Activated CD4-positive, alpha-beta T cell treated with anti-CD3 and anti-CD28 coated beads, Interleukin-10, Interleukin-2, amounts not matched to agents 100 ng/mL and 50 ng/mL, durations not matched to agents 16 hours and 8 hours (primary cell): Measurements from ENCODE around the gene SERHL2.
"Not testable (repeated sequence)": the region's sequence is repeated elsewhere in the genome, so short reads cannot be mapped to it uniquely, and the experiment has no call there.

Experiments
- DNase-seq: peaks from one replicate; pipeline ENCODE4 v3.0.0-alpha.2; 2020

The SERHL2 gene

DNA sequence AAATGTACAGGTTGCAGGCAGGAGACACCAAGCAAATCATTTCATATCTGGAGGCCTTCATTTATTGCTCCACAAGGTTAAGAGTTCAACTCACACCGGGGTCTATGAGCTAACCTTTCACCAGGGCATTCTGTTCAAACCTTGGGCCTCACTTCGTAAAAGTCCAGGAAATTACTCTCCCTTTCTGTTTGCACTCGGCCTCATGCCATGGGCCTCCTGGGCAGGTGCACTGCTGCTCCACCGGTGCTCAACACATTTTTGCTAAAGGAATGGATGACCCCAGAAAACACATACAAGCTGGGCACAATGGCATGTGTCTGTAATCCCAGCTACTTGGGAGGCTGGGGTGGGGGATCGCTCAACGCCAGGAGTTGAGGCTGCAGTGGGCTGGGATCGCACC, 17.6 kb upstream of the SERHL2 start:
- DNase-seq = no peak

DNA sequence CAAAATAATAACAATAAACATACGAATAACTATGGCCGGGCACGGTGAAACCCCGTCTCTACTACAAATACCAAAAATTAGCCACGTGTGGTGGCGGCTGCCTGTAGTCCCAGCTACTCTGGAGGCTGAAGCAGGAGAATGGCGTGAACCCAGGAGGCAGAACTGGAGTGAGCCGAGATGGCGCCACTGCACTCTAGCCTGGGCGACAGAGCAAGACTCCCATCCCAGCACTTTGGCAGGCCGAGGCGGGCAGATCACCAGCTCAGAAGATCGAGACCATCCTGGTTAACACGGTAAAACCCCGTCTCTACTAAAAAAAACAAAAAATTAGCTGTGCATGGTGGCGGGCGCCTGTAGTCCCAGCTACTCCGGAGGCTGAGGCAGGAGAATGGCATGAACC, 17.1 kb upstream of the SERHL2 start:
- not testable (repeated sequence) for DNase-seq

DNA sequence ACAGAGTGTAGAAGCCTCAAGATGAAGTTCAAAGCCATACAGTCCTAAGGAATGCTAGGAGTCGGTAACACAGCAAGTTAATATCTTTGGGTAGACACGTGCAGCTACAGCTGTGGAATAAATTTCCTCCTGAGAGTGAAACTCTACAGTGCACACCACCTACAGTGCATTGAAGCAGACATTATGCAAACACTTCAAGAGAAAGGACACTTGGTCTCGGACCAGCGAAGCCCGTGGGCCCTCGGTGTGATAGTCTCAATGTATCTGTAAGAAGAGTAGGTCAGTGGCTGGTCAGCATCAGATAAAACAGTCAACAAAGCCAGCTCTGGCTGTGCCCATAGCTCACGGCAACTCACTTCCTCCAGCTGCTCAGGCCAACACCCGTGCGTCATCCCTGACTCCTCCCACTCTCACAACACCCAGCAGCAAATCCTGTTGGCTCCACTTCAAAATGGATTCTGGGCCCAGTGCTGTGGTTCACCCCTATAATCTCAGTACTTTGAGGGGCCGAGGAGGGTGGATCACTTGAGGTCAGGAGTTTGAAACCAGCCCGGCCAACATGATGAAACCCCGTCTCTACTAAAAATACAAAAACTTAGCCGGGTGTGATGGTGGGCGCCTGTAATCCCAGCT, 16.4 kb upstream of the SERHL2 start:
- not testable (repeated sequence) for DNase-seq

DNA sequence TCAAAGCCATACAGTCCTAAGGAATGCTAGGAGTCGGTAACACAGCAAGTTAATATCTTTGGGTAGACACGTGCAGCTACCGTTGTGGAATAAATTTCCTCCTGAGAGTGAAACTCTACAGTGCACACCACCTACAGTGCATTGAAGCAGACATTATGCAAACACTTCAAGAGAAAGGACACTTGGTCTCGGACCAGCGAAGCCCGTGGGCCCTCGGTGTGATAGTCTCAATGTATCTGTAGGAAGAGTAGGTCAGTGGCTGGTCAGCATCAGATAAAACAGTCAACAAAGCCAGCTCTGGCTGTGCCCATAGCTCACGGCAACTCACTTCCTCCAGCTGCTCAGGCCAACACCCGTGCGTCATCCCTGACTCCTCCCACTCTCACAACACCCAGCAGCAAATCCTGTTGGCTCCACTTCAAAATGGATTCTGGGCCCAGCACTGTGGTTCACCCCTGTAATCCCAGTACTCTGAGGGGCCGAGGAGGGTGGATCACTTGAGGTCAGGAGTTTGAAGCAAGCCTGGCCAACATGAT, 14.5 kb upstream of the SERHL2 start:
- not testable (repeated sequence) for DNase-seq

DNA sequence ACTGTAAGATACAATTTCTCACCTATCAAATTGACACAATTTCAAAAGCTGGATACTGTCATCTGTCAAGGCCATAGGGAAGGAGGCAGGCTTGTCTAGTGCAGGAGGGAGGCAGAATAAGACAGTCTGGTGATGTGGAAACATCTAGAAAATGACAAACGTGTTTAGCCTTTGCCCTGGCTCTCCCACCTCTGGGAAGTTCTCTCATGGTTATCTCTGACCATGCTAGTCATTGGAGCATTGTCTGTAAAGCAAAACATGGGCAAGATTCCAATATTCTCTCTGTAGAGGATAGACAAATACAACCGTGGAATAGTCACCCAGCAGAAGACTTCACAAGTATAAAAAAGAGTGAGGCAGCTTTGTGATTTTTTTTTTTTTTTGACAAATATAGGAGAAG, 9.1 kb upstream of the SERHL2 start:
- DNase-seq = no peak

DNA sequence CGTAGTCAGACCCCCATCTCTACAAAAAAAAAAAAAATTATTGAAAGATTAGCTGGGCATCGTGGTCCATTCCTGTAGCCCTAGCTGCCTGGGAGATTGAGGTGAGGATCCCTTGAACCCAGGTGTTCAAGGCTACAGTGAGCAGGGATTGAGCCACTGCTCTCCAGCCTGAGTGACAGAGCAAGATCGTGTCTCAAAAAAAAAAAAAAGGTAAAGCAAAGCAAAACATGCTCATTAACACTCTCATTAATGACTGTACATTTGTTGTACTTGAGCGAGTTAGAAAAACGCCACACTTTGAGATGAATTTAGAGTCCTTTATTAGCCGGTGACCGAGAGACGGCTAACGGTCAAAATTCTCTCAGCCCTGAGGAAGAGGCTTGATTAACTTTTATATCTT, 6.2 kb upstream of the SERHL2 start:
- DNase-seq = no peak

DNA sequence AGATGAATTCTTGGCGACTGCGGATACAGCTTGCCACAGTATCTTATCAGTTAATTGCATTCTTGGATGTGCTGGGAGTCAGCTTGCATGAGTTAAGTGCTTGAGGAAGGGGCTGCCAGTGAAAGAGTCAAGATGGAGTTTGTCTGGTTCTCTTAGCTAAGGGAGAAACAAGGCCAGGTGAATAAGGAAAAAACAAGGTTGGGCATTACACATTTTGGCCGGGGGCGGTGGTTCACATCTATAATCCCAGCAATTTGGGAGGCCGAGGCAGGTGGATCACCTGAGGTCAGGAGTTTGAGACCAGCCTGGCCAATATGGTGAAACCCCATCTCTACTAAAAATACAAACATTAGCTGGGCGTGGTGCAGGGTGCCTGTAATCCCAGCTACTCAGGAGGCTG, 5.6 kb upstream of the SERHL2 start:
- DNase-seq = not testable (repeated sequence)

DNA sequence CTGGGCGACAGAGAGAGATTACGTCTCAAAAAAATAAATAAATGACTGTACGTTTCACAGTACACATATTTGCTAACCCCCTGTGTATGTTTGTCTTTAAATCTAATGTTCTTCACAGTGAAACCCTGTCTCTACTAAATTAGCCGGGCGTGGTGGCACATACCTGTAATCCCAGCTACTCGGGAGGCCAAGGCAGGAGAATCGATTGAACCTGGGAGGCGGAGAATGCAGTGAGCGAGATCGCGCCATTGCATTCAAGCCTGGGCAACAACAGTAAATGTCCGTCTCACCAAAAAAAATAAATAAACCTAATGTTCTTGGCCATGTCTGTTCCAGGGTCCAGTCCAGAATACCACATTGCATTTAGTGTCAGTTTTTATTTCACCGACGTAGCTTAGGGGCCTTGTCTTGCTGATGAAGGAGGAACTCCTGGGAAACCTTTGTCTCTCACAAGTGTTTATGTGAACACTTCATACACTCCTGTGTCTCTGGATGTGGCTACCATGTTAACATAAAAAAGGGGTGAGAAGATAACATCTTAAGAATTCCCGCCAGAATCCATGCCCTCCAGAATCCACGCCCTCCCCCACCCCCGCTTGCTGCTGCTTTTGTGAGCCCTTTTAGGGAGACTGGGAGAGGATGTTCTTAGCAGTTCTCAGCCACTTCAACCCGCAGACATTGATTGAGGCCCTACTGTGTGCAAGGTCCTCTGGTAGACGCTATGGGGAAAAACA, 5.0 kb upstream of the SERHL2 start:
- DNase-seq = no peak

DNA sequence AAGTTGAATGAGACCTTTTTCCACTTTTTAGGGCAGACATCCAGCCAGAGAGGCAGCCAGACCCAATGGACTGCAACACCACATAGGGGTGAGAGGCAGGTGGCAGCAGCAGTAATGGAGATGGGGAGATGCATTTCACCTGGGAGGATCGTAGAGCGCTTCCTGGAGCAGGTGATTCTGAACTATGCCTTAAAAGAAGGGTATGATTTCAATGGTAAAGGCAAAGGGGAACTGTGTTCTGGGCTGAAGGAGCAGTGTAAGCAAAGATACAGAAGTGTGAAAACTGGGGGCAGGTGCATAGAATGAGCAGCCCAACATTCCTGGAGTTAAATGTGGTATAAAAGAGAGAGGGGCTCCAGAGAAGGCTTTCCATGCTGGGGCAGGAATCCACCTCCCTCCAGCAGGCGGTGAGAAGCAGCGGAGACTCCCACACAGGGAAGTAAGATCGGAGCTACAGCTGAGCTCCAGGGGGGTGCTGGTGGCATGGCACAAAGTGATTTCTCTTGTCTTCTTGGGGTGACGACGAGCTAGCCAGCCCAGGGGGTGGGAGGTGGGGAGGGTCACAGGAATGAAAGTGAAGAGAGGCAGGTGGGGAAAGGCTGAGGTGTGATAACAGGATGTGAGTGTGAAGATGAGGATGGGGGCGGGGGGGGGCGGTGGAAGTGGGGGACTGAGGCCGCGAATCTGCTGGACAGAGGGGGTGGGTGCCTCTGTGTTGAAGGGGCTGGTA, 4.3 kb upstream of the SERHL2 start:
- no peak for DNase-seq

DNA sequence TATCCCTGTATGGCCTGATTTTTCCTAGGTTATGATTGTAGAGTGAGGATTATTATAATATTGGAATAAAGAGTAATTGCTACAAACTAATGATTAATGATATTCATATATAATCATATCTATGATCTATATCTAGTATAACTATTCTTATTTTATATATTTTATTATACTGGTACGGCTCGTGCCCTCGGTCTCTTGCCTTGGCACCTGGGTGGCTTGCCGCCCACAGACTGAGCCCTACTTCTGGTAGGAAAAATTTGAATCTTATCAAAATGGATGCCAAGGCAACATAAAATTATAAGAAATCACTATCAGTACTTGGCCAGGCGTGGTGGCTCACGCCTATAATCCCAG, 1.5 kb upstream of the SERHL2 start:
- not testable (repeated sequence) for DNase-seq

DNA sequence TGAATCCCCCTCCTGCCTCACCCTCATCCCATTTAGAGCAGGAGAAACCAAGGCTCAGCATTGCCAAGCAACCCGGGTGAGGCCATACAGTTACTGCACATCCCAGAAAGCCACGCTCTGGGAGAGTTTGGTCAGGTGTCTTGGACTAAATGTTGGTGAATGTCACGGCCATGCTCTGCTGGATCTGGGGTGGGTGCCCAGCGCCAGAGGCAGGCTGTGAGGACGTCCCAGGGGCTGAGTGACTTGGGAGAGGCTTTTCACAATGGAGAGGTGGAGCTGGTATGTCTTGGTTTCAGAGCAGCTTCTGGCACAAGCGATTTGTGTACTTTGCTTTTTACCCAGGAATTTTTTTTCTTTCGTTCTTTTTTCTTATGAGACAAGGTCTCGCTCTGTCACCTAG, 6.6 kb downstream of the SERHL2 start:
- DNase-seq = no peak

DNA sequence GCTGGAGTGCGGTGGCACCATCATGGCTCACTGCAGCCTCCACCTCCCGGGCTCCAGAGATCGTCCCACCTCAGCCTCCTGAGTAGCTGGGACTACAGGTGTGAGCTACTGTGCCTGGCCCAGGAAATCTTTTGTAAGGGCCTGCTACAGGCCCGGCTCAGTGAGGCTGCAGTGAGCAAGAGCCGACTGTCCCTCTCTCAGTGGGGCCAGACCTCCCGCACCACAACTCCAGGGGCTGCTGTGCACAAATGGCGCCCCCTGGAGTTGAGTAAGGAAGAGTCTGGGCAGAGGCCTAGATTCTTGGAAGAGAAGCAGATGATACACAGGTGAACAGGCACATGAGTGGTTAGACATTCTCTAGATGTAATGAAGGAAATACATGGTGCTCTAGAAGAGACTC, 7.0 kb downstream of the SERHL2 start:
- no peak for DNase-seq

DNA sequence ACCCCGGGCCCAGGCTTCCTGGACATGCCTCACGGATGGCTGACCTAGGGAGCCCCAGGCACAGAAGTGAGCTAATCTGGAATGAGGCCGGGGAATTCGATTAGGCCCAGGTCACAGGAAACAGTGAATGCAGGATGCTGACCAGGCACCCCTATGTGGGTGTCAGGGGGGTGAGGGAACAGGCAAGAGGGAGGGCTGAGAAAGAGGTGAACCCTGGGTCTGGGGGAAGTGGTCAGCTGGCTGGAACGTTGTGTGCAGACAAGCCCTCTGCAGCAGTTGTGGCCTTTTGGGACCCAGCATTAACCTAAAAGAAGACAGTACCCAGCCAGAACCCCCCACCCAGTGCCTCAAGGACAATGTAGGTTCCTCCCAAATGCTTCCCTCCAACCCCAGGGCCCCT, 8.1 kb downstream of the SERHL2 start:
- DNase-seq = no peak

DNA sequence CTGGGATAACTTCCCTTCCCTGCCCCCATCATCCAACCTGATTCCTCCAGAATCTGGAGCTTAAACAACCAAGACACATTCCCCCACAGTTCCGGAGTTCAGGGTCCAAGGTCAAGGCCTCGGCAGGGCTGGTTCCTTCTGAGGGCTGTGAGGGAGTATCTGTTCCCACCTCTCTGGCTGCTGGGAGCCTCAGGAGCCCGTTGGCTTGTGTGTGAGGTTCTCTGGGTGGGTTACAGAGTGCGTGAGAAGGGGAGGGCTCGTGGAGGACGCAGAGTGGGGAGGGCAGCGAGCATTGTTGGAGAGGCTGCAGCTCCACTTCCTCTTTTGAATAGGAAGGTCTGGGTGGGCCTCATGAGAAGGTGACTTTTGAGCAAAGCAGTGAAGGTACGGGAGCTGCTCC, 8.5 kb downstream of the SERHL2 start:
- no peak for DNase-seq

DNA sequence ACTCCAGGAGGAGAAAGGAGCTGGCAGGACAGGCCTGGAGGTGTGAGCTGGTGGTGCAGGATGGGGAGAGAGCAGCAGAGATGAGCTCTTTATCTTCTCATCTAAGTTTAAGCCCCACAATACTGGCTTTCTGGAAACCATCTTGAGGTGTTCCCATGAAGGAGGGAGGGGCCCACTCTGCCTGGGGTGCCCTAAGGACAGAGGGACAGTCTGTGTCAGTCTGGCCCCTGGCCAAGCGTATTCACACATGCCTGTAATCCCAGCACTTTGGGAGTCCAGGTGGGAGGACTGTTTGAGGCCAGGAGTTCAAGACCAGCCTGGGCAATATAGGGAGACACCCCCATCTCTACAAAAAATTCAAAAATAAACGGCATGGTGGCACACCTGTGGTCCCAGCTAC, 8.9 kb downstream of the SERHL2 start:
- no peak for DNase-seq

DNA sequence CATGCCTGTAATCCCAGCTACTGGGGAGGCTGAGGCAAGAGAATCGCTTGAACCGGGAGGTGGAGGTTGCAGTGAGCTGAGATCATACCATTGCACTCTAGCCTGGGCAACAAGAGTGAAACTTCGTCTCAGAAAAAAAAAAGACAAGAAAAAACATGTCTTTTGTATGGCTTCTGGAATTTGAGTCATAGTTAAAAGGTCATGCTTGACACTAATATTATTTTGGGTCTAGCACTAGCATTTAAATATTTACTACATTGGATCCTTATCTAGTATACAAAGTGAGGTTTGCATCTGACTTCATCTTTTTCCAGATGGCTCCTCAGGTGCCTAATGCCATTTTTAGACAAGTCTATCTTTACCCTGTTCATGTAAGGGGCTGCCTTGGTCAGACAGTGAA, 10.2 kb downstream of the SERHL2 start:
- not testable (repeated sequence) for DNase-seq

DNA sequence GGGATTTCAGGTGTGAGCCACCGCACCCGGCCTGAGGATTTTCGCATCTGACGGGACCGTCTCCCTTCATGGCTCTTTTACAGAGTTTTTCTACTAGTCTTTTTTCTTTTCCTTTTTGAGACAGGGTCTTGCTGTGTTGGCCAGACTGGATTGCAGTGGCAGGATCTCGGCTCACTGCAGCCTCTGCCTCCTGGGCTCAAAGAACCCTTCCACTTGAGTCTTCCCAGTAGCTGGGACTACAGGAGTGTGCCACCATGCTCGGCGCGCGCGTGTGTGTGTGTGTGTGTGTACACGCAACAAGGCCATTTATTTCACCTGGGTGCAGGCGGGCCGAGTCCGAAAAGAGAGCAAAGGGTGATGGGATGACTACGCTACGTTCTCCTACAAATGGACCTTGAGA, 10.9 kb downstream of the SERHL2 start:
- no peak for DNase-seq

DNA sequence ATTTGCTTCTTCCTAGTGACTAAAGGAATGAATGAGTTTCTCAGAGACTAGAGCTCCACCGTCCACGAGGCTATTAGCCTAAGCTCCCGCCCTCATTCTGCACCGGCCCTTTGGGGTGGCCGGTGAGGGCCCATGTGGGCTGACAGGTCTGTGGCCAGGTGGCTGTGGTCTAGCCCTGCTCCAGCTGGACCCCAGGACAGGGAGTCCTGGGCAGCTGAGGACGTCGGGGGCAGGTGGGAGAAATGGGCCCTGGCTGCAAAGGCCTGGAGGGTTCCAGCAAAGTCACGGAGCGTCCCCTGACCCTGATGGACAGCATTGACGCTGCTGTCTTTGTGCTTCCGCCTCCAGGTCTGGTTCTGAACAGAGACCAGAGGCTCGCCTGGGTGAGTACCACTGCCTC, 12.2 kb downstream of the SERHL2 start:
- DNase-seq = no peak

DNA sequence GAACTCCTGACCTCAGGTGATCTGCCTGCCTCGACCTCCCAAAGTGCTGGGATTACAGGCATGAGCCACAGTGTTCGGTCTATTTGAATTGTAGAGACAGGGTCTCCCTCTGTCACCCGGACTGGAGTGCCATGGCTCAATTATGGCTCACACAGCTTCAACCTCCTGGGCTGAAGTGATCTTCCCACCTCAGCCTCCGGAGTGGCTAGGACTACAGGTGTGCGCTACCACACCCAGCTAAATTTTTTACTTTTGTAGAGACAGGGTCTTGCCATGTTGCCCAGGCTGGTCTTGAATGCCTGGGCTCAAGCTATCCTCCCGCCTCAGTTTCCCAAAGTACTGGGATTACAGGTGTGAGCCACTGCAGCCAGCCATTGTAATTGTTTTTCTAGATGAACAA, 14.2 kb downstream of the SERHL2 start:
- not testable (repeated sequence) for DNase-seq

DNA sequence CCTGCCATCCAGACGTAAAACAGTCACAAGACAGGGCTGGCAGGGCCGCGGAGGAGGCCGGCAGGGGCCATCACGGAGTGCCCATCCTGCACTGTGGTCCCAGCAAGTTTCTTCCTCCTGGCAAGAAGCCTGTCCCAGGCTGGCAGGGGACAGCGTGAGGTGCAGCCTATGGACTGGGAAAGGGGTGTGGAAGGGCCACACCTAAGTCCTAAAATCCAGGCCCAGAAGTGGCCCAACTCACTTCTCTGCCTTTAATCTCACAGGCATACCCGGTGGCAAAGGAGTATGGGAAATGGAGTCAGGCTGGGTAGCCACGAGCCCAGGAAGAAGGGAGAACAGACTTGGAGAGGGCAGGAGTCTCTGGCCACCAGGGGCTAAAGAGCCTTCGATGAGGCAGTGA, 16.8 kb downstream of the SERHL2 start:
- not testable (repeated sequence) for DNase-seq

DNA sequence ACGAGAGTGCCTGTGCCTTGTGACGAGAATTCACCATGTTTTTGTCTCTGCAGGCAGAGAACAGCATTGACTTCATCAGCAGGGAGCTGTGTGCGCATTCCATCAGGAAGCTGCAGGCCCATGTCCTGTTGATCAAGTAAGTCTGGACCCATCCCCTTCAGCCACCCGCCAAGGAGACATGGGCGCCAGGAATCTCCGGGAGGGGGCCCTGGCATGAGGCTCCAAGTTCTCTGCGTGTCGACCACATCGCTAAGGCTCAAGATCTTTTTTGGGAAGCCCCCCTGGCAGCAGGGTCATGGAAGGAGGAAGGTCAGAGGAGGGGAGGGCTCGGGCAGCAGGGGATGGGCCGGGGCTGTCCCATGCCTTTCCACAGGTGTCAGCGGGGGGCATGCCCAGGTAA, 17.3 kb downstream of the SERHL2 start:
- not testable (repeated sequence) for DNase-seq

DNA sequence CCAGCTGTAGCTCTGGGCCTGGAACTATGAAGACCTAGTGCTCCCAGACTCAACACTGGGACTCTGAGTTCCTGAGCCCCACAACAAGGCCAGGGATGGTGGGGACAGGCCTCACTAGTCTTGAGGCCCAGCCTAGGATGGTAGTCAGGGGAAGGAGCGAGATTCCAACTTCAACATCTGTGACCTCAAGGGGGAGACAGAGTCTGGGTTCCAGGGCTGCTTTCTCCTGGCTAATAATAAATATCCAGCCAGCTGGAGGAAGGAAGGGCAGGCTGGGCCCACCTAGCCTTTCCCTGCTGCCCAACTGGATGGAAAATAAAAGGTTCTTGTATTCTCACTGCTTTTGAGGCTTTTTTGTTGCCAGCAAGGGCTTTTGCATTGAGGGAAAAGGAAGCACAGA, 20.3 kb downstream of the SERHL2 start:
- DNase-seq = not testable (repeated sequence)

DNA sequence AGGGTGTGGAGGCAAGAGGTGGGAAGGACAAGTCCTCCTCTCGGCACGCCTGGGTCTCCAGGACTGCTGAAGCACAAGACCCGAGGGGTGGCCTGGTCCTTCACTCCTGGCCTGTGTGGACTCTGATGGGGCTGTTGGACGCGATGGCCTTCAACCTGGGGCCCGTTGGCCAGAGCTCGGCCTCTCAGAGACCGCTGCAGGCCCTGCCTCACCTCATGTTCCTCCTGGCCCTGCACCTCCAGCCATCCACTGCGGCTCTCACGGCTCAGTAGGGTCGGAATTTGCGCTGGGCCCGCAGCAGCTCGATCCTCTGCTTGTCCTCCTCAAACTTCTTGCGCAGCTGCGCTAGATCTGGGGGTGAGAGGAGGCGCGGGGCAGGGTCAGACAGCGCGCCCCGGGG, 20.7 kb downstream of the SERHL2 start:
- DNase-seq = not testable (repeated sequence)

DNA sequence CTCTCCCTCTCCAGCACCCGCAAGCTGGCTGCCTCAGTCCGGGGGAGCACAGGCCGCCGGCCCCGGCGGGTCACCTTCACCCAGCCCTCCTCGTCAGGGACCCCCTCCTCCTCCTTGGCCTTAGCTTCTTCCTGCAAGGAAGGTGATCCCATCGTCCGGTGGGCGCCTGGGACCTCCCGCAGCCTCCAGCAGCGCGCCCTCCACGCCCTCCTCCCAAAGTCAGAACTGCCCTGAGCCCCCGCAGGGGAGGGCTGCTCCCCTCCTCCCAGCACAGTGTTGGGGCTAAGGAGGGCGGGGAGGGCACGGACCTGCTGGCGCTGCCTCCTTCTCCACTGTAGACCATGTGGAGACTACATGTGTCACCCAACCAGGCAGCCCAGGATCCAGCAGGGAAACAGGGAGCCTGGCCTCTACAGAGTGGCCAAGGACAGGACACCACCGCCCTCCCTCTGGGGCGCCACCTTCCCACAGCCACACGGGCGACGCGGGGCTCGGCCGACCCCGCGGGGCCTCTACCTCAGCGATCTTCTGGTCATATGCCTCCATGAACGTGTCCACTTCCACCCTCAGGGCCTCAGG, 22.3 kb downstream of the SERHL2 start:
- DNase-seq = not testable (repeated sequence)
